Measurements from ENCODE around the gene VAV3. TPM values are rescaled to one million over a fixed set of nuclear protein-coding genes. Genes with fewer than 3 reads are reported as not detected.
A peak's percentile ranks its signal among the peaks of the same experiment; 100 is the strongest.

Gene VAV3
- total and polyA plus RNA-seq, 12 donors: 0.72 to 3.4 (median 1.9) TPM

GRCh38 chr1:107865627-107866026 lies 99.4 kb downstream of the VAV3 start:
- no peak for TF ChIP-seq CTCF (IDR thresholded peaks at IDR 0.05)
- Histone ChIP-seq H3K9me3 (peaks cover 0 to 27% (median 4%) of the 10 kb centered on the region in 11 donors), H3K4me1 (peaks cover 0 to 16% (median 0%) of the 10 kb centered on the region in 9 donors), H3K27me3 (no peaks in the 10 kb centered on the region), H3K27ac (peak overlapping the region in 1 of 10 donors; percentile 27), H3K4me3 (no peak overlapping the region), H3K36me3 (no peaks in the 10 kb centered on the region)
- no peak for ATAC-seq
- intact Hi-C loops (cut with DNase I): loop anchor here in 1 of 10 donors (1.0 kb wide), 1 partner anchor 27 kb away; no protein-coding TSS in a partner anchor
- WGBS, 2 donors: 79 to 85% methylated on average over 1 of the region's 1 CpG
- DNase-seq: no peak

GRCh38 chr1:107863342-107863741 lies 101.6 kb downstream of the VAV3 start:
- Histone ChIP-seq H3K36me3 (no peaks in the 10 kb centered on the region), H3K9me3 (peaks cover 0 to 18% (median 4%) of the 10 kb centered on the region in 11 donors), H3K27me3 (no peaks in the 10 kb centered on the region), H3K4me3 (no peak overlapping the region), H3K4me1 (peaks cover 0 to 16% (median 0%) of the 10 kb centered on the region in 9 donors), H3K27ac (no peak overlapping the region)
- WGBS, 2 donors: 60 to 73% methylated on average over 4 of the region's 4 CpGs
- intact Hi-C loops (cut with DNase I): no loop called here
- DNase-seq (no peak), ATAC-seq (no peak)
- TF ChIP-seq CTCF (IDR thresholded peaks at IDR 0.05): no peak

- Histone ChIP-seq H3K9me3 (peaks cover 0 to 18% (median 4%) of the 10 kb centered on the region in 11 donors), H3K4me1 (peaks cover 0 to 16% (median 0%) of the 10 kb centered on the region in 9 donors), H3K27ac (no peak overlapping the region), H3K4me3 (no peak overlapping the region), H3K27me3 (no peaks in the 10 kb centered on the region), H3K36me3 (no peaks in the 10 kb centered on the region)
- no peak for DNase-seq
- 62 to 70% methylated on average over 2 of the region's 2 CpGs for WGBS, 2 donors
- ATAC-seq: peak in 2 of 8 donors; percentile 52 to 79
- TF ChIP-seq CTCF (IDR thresholded peaks at IDR 0.05): no peak
- intact Hi-C loops (cut with DNase I): no loop called here
Measured at GRCh38 chr1:107862064-107862463, 102.9 kb downstream of the VAV3 start.

- 90% methylated on average over 5 of the region's 5 CpGs for WGBS, 2 donors
- ATAC-seq: no peak
- Histone ChIP-seq H3K36me3 (no peaks in the 10 kb centered on the region), H3K9me3 (peaks cover 0 to 18% (median 4%) of the 10 kb centered on the region in 11 donors), H3K27me3 (no peaks in the 10 kb centered on the region), H3K4me1 (peaks cover 0 to 4% (median 0%) of the 10 kb centered on the region in 9 donors), H3K4me3 (no peak overlapping the region), H3K27ac (no peak overlapping the region)
- no peak for DNase-seq
- intact Hi-C loops (cut with DNase I): no loop called here
- no peak for TF ChIP-seq CTCF (IDR thresholded peaks at IDR 0.05)
Measured at GRCh38 chr1:107858323-107858722, 106.7 kb downstream of the VAV3 start.
